Keratinocyte (primary cell): ENCODE measurements around the gene PPP4R4. TPM values are rescaled to one million over a fixed set of nuclear protein-coding genes. Genes with fewer than 3 reads are reported as not detected.
A peak's percentile ranks its signal among the peaks of the same experiment; 100 is the strongest.

Experiments
- DNase-seq: peaks from one replicate; pipeline ENCODE4 v3.0.0-alpha.2; 2011; ENCODE audit warnings: low read depth, missing footprints, low spot score
- FAIRE-seq: peaks from 2 replicates; lab custom pipeline; 2011; peaks lifted over from hg19 to GRCh38; lab: Jason Lieb, UNC
- H2AFZ ChIP-seq: 2 replicates; pipeline ENCODE4 v1.6.0; 2012; ENCODE audit warnings: low read length, control low read depth, inconsistent platforms; ENCODE audit not compliant: control insufficient read depth
- H3K27ac ChIP-seq: 2 replicates; pipeline ENCODE4 v1.5.1; 2011; ENCODE audit warnings: low read length; ENCODE audit not compliant: control insufficient read depth, insufficient read depth
- H3K27me3 ChIP-seq: 3 replicates; pipeline ENCODE4 v1.6.0; 2011; ENCODE audit warnings: low read length; ENCODE audit not compliant: control insufficient read depth, insufficient read depth; ENCODE audit errors: extremely low read depth
- H3K36me3 ChIP-seq, 2 experiments: 2 replicates in 1 of 2; 3 replicates in 1 of 2; pipeline ENCODE4 v1.5.1; 2011; ENCODE audit warnings: low read length in 2 of 2, mild to moderate bottlenecking in 1 of 2; ENCODE audit not compliant: control insufficient read depth in 2 of 2, insufficient read depth in 2 of 2; ENCODE audit errors: extremely low read depth in 1 of 2
- H3K4me1 ChIP-seq: 3 replicates; pipeline ENCODE4 v1.5.1; 2011; ENCODE audit warnings: low read length; ENCODE audit not compliant: control insufficient read depth, insufficient read depth; ENCODE audit errors: extremely low read depth
- H3K4me2 ChIP-seq: 3 replicates; pipeline ENCODE4 v1.6.0; 2011; ENCODE audit warnings: low read depth, low read length; ENCODE audit not compliant: control insufficient read depth, insufficient read depth; ENCODE audit errors: extremely low read depth
- H3K4me3 ChIP-seq, 3 experiments: fragments of 200-600 bp in 1 of 3; sonication (generic) in 1 of 3; 2 replicates in 2 of 3; 3 replicates in 1 of 3; pipeline ENCODE4 v1.5.1; 2011 to 2016; ENCODE audit warnings: low read length in 3 of 3, mild to moderate bottlenecking in 3 of 3, control low read depth in 2 of 3, inconsistent platforms in 1 of 3, low read depth in 1 of 3, mixed read lengths in 1 of 3, mixed run types in 1 of 3, moderate library complexity in 1 of 3; ENCODE audit not compliant: control insufficient read depth in 2 of 3, insufficient read depth in 2 of 3; ENCODE audit errors: extremely low read depth in 1 of 3
- H3K79me2 ChIP-seq: 2 replicates; pipeline ENCODE4 v1.6.0; 2012; ENCODE audit warnings: low read length; ENCODE audit not compliant: control insufficient read depth, insufficient read depth
- H3K9ac ChIP-seq: 3 replicates; pipeline ENCODE4 v1.6.0; 2011; ENCODE audit warnings: low read length; ENCODE audit not compliant: control insufficient read depth, insufficient read depth; ENCODE audit errors: extremely low read depth
- H3K9me1 ChIP-seq: 3 replicates; pipeline ENCODE4 v1.6.0; 2011; ENCODE audit warnings: low read length; ENCODE audit not compliant: control insufficient read depth, insufficient read depth; ENCODE audit errors: extremely low read depth
- H3K9me3 ChIP-seq: 2 replicates; pipeline ENCODE4 v1.5.1; 2012; ENCODE audit warnings: low read depth, low read length; ENCODE audit not compliant: control insufficient read depth
- H4K20me1 ChIP-seq: 3 replicates; pipeline ENCODE4 v1.6.0; 2011; ENCODE audit warnings: low read length; ENCODE audit not compliant: control insufficient read depth, insufficient read depth; ENCODE audit errors: extremely low read depth
- EZH2 ChIP-seq: IDR thresholded peaks from one replicate; pipeline ENCODE4 v1.6.1; 2012; ENCODE audit warnings: inconsistent platforms, mild to moderate bottlenecking, low read length, moderate library complexity
- dilution Hi-C: fragments of 300-500 bp; cut with MboI; formaldehyde crosslinking; loops from one replicate; pipeline ENCODE4 v1.7.0; 2020; ENCODE audit warnings: low sequenced_read_pairs; ENCODE audit not compliant: extremely low pct_ligation_motif_present
- polyA plus RNA-seq, 5 experiments: library from polyadenylated mRNA; depleted of rRNA in 3 of 5; stranded (reverse) in 3 of 5; stranded (forward) in 1 of 5; unstranded in 1 of 5; fragments of >200 nt; gene quantifications; 1 replicate in 1 of 5; 2 replicates in 3 of 5; 3 replicates in 1 of 5; pipeline versions ENCODE4 v1.2.1 to v1.2.3, GENCODE V29; 2011 to 2012; ENCODE audit warnings: missing spikeins in 2 of 5, low read depth in 1 of 5, low replicate concordance in 1 of 5
- TF ChIP-seq, protein P1 (sequence below), 3 experiments: IDR thresholded peaks in 1 of 3; conservative IDR thresholded peaks in 1 of 3; optimal IDR thresholded peaks in 1 of 3; 2 replicates in 2 of 3; 3 replicates in 1 of 3; pipeline versions ENCODE3 to v1.5.1; 2011; ENCODE audit warnings: low read length in 3 of 3, mild to moderate bottlenecking in 3 of 3, moderate library complexity in 2 of 3, control low read depth in 1 of 3, inconsistent platforms in 1 of 3; ENCODE audit not compliant: insufficient read depth in 2 of 3; ENCODE audit errors: extremely low read depth in 1 of 3

Gene PPP4R4
- polyA plus RNA-seq, 1 donor (not counting 4 experiments of a cell fraction or from before 2014, with no cell fraction given): 9.0 TPM

- no peaks in the 10 kb centered on the region for H4K20me1 ChIP-seq
- TF ChIP-seq, protein P1, sequence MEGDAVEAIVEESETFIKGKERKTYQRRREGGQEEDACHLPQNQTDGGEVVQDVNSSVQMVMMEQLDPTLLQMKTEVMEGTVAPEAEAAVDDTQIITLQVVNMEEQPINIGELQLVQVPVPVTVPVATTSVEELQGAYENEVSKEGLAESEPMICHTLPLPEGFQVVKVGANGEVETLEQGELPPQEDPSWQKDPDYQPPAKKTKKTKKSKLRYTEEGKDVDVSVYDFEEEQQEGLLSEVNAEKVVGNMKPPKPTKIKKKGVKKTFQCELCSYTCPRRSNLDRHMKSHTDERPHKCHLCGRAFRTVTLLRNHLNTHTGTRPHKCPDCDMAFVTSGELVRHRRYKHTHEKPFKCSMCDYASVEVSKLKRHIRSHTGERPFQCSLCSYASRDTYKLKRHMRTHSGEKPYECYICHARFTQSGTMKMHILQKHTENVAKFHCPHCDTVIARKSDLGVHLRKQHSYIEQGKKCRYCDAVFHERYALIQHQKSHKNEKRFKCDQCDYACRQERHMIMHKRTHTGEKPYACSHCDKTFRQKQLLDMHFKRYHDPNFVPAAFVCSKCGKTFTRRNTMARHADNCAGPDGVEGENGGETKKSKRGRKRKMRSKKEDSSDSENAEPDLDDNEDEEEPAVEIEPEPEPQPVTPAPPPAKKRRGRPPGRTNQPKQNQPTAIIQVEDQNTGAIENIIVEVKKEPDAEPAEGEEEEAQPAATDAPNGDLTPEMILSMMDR (optimal IDR thresholded peaks at IDR 0.05 in 1 of 3, IDR thresholded peaks at IDR 0.05 in 1 of 3, conservative IDR thresholded peaks at IDR 0.05 in 1 of 3; ENCODE audit: extremely low read depth in 1 of 3, insufficient read depth in 2 of 3, low read length in 3 of 3): no peak
- no peak for TF ChIP-seq EZH2
- DNase-seq (no peak), FAIRE-seq (no peak)
- no peak overlapping the region for H3K9ac ChIP-seq
- H3K4me1 ChIP-seq: peaks cover 20% of the 10 kb centered on the region
- no peaks in the 10 kb centered on the region for H3K36me3 ChIP-seq
- no peak overlapping the region for H2AFZ ChIP-seq
- H3K27me3 ChIP-seq: no peaks in the 10 kb centered on the region
- no peaks in the 10 kb centered on the region for H3K9me1 ChIP-seq
- dilution Hi-C loops: no loop called here
- H3K27ac ChIP-seq: no peak overlapping the region
- no peaks in the 10 kb centered on the region for H3K79me2 ChIP-seq
- no peak overlapping the region for H3K4me3 ChIP-seq
- H3K4me2 ChIP-seq: no peak overlapping the region
- no peaks in the 10 kb centered on the region for H3K9me3 ChIP-seq
Observed at GRCh38 chr14:94310248-94310647, 136.1 kb downstream of the PPP4R4 start.

GRCh38 chr14:94312481-94313246 lies 138.5 kb downstream of the PPP4R4 start:
- H3K27ac ChIP-seq: peak overlapping the region; percentile 69
- H3K4me1 ChIP-seq: peaks cover 20% of the 10 kb centered on the region
- FAIRE-seq (peak; percentile 97), DNase-seq (no peak)
- no peak for TF ChIP-seq EZH2
- TF ChIP-seq, protein P1 (optimal IDR thresholded peaks at IDR 0.05 in 1 of 3, IDR thresholded peaks at IDR 0.05 in 1 of 3, conservative IDR thresholded peaks at IDR 0.05 in 1 of 3; ENCODE audit: extremely low read depth in 1 of 3, insufficient read depth in 2 of 3, low read length in 3 of 3): peak in 1 of 3 experiments; percentile 34
- H3K9ac ChIP-seq: peak overlapping the region; percentile 46
- no peaks in the 10 kb centered on the region for H3K9me1 ChIP-seq
- dilution Hi-C loops: no loop called here
- H3K27me3 ChIP-seq: no peaks in the 10 kb centered on the region
- H3K4me3 ChIP-seq: no peak overlapping the region
- H3K79me2 ChIP-seq: no peaks in the 10 kb centered on the region
- peak overlapping the region; percentile 52 for H3K4me2 ChIP-seq
- H3K36me3 ChIP-seq: no peaks in the 10 kb centered on the region
- peak overlapping the region; percentile 16 for H2AFZ ChIP-seq
- no peaks in the 10 kb centered on the region for H3K9me3 ChIP-seq
- no peaks in the 10 kb centered on the region for H4K20me1 ChIP-seq
